Right atrium auricular region (tissue), 2 donors: ENCODE data around the gene KPNA2. TPM values are rescaled to one million over a fixed set of nuclear protein-coding genes. Genes with fewer than 3 reads are reported as not detected.
"Not testable (repeated sequence)": the region's sequence is repeated elsewhere in the genome, so short reads cannot be mapped to it uniquely, and the experiment has no call there.

Experiments
- DNase-seq: peaks from one replicate; pipeline ENCODE4 v3.0.0-alpha.2; 2019; ENCODE audit warnings: low spot score
- H3K27ac ChIP-seq, 2 donors: fragments of 200-600 bp; sonication (generic); 1 replicate in 1 of 2; 2 replicates in 1 of 2; pipeline ENCODE4 v1.5.1; 2016 to 2019
- H3K27me3 ChIP-seq, 2 donors: fragments of 200-600 bp; sonication (generic); one replicate each; pipeline versions ENCODE4 v1.5.1 to v1.6.0; 2017 to 2019
- H3K36me3 ChIP-seq: fragments of 200-600 bp; sonication (generic); one replicate; pipeline ENCODE4 v1.5.1; 2016
- H3K4me1 ChIP-seq, 2 donors: fragments of 200-600 bp; sonication (generic); one replicate each; pipeline versions ENCODE4 v1.5.1 to v1.6.0; 2017 to 2019
- H3K4me3 ChIP-seq, 2 donors: fragments of 200-600 bp; sonication (generic); 1 replicate in 1 of 2; 2 replicates in 1 of 2; pipeline ENCODE4 v1.5.1; 2017 to 2019; ENCODE audit warnings: mild to moderate bottlenecking in 1 of 2, moderate library complexity in 1 of 2
- H3K9me3 ChIP-seq, 2 donors: fragments of 200-600 bp; sonication (generic); one replicate each; pipeline ENCODE4 v1.5.1; 2019
- CTCF ChIP-seq, 2 donors: fragments of 200-600 bp; sonication (generic); IDR thresholded peaks; one replicate each; pipeline ENCODE4 v1.5.1; 2019; ENCODE audit warnings: antibody characterized with exemption in 2 of 2
- total RNA-seq, 2 donors: library from RNA; depleted of rRNA; stranded (reverse); fragments of >200 nt; gene quantifications; one replicate each; pipeline ENCODE4 v1.1.0, GENCODE V29; 2016

Gene KPNA2
- total RNA-seq, 2 donors from 2014 or later, result 17.9 to 19.2 TPM

GRCh38 chr17:68053231-68054013, 17.9 kb downstream of the KPNA2 start:
- no peak for TF ChIP-seq CTCF (IDR thresholded peaks at IDR 0.05)

GRCh38 chr17:68054296-68054900, 18.9 kb downstream of the KPNA2 start:
- no peak for TF ChIP-seq CTCF (IDR thresholded peaks at IDR 0.05)
- Histone ChIP-seq H3K9me3 (no peaks in the 10 kb centered on the region), H3K36me3 (no peaks in the 10 kb centered on the region), H3K4me3 (no peak overlapping the region), H3K27ac (peak overlapping the region; percentile 70 to 82), H3K27me3 (no peaks in the 10 kb centered on the region), H3K4me1 (peaks cover 0 to 6% of the 10 kb centered on the region in 2 donors)
- peak; percentile 58 for DNase-seq

More at GRCh38 chr17:68053231-68054013, 17.9 kb downstream of the KPNA2 start:
- no peaks in the 10 kb centered on the region for H3K27me3 ChIP-seq
- no peaks in the 10 kb centered on the region for H3K9me3 ChIP-seq
- peak; percentile 76 for DNase-seq
- no peak overlapping the region for H3K4me3 ChIP-seq
- H3K4me1 ChIP-seq, result peaks cover 0 to 6% of the 10 kb centered on the region in 2 donors
- peak overlapping the region; percentile 70 to 82 for H3K27ac ChIP-seq
- no peaks in the 10 kb centered on the region for H3K36me3 ChIP-seq

- Histone ChIP-seq H3K36me3 (no peaks in the 10 kb centered on the region), H3K9me3 (no peaks in the 10 kb centered on the region), H3K4me3 (no peak overlapping the region), H3K27ac (no peak overlapping the region), H3K27me3 (no peaks in the 10 kb centered on the region), H3K4me1 (peaks cover 0 to 17% of the 10 kb centered on the region in 2 donors)
- DNase-seq, result peak; percentile 49
- peak in 1 of 2 donors; percentile 52 for TF ChIP-seq CTCF (IDR thresholded peaks at IDR 0.05)
These were observed 22.0 kb downstream of the KPNA2 start for GRCh38 chr17:68057531-68057952.

DNA sequence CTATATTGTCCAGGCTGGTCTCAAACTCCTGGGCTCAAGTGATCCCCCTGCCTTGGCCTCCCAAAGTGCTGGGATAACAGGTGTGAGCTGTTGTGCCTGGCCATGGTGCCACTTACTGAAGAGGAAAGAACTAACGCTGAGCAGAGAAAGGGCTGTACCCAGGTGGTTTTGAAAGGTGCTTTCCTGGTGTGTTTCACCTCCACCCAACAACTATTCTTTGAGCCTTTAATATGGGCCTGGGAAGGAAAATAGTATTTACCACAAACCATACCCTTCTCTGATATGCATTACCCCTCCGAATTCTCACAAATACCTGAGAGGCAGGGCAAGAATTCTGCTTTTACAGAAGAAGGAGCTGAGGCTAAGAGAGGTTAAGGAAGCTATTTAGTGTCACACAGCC, 24.8 kb downstream of the KPNA2 start:
- Histone ChIP-seq H3K4me1 (peaks cover 0 to 11% of the 10 kb centered on the region in 2 donors), H3K27me3 (no peaks in the 10 kb centered on the region), H3K9me3 (no peaks in the 10 kb centered on the region), H3K36me3 (no peaks in the 10 kb centered on the region), H3K27ac (no peak overlapping the region), H3K4me3 (no peak overlapping the region)
- DNase-seq, result no peak
- no peak for TF ChIP-seq CTCF (IDR thresholded peaks at IDR 0.05)

GRCh38 chr17:68061512-68062313, 26.2 kb downstream of the KPNA2 start:
- peaks cover 0 to 11% of the 10 kb centered on the region in 2 donors for H3K4me1 ChIP-seq
- H3K9me3 ChIP-seq, result no peaks in the 10 kb centered on the region
- no peaks in the 10 kb centered on the region for H3K27me3 ChIP-seq
- no peaks in the 10 kb centered on the region for H3K36me3 ChIP-seq
- DNase-seq, result no peak
- no peak overlapping the region for H3K4me3 ChIP-seq
- no peak overlapping the region for H3K27ac ChIP-seq
- no peak for TF ChIP-seq CTCF (IDR thresholded peaks at IDR 0.05)

- H3K4me3 ChIP-seq, DNase-seq, H3K27me3 ChIP-seq, H3K36me3 ChIP-seq, H3K9me3 ChIP-seq, H3K27ac ChIP-seq: not testable (repeated sequence)
- peaks cover 0 to 11% of the 10 kb centered on the region in 2 donors for H3K4me1 ChIP-seq
These were observed 29.8 kb downstream of the KPNA2 start for GRCh38 chr17:68065366-68065765.

DNA sequence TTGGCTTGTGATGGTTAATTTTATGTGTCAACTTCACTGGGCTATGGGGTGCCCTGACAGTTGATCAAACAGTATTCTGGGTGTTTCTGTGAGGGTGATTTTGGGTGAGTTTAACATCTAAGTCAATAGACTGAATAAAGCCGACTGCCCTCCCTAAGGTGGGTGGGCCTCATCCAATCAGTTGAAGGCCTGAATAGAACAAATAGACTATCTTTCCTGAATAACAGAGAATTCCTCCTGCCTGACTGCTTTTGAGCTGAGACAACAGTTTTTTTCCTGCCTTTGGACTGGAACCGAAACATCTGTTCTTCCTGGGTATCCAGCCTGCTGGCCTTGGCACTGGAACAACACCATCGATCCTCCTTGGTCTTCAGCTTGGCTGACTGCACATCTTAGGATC, 33.0 kb downstream of the KPNA2 start:
- not testable (repeated sequence) for H3K27ac ChIP-seq, H3K4me1 ChIP-seq, H3K4me3 ChIP-seq, H3K9me3 ChIP-seq, H3K36me3 ChIP-seq, DNase-seq, H3K27me3 ChIP-seq

DNA sequence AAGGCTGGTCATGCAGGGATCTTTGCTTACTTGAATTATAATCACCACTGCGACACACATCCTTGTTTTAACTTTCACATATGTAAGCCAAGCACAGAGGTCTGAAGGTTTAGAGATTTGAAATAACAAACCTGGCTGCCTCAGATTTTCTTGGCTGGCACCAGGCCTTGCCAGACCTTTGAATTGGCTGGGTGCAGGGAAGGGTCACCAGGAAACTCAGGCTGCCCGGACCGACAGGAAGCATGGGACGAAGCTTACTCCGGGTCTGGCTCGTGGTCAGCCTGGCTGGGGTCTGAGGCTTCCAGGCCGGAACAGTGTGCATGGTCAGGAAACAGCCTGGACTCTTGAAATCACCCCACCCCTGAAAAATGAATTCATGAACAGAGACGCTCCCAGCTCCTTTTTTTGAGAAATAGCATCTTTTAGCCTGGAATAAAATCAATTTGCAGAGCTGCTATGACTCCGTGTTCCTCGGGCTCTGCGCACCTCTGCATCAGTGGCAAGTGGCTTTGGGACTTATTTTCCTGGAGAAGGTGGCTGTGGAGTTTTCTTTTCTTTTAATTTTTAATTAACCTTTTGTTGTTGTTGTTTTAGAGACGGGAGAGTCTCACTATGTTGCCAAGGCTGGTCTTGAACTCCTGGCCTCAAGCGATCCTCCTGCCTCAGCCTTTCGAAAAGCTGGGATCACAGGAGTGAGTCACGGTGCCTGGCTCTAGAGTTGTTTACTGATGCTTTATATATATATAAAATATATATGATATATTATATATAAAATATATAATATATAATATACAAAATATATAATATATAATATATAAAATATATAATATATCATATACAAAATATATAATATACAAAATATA, 35.3 kb downstream of the KPNA2 start:
- peak; percentile 68 for DNase-seq
- not testable (repeated sequence) for H3K4me3 ChIP-seq
- peak overlapping the region; percentile 2 to 38 for H3K27ac ChIP-seq

More for the DNA sequence above, 35.3 kb downstream of the KPNA2 start:
- H3K36me3 ChIP-seq, H3K4me1 ChIP-seq, H3K27me3 ChIP-seq, H3K9me3 ChIP-seq: not testable (repeated sequence)
